ENCODE results near the gene LDHB.
"Not testable (repeated sequence)": the region's sequence is repeated elsewhere in the genome, so short reads cannot be mapped to it uniquely, and the experiment has no call there.

Gene LDHB

GRCh38 chr12:21604245-21605101 lies 53.2 kb downstream of the LDHB start, which contains the start of gene GYS2:
TSS of gene GYS2 (minus strand) at chr12:21604847. CDS start at chr12:21604592, 255 bp downstream.
- no peak for FAIRE-seq

- no peak for FAIRE-seq
Measured at GRCh38 chr12:21602774-21603173, 54.9 kb downstream of the LDHB start.

GRCh38 chr12:21600196-21600595 lies 57.4 kb downstream of the LDHB start:
- FAIRE-seq = no peak

GRCh38 chr12:21599143-21599999 lies 58.3 kb downstream of the LDHB start:
- FAIRE-seq = no peak

- no peak for FAIRE-seq
Measured at GRCh38 chr12:21598651-21599050, 59.0 kb downstream of the LDHB start.

- not testable (repeated sequence) for FAIRE-seq
Measured at GRCh38 chr12:21595356-21595755, 62.3 kb downstream of the LDHB start.

- no peak for FAIRE-seq
Measured at GRCh38 chr12:21585485-21585884, 72.2 kb downstream of the LDHB start.

All from colon (tissue), 2 donors.